22Rv1 (cell line): ENCODE results near the gene PKIG.
"Not testable (repeated sequence)": the region's sequence is repeated elsewhere in the genome, so short reads cannot be mapped to it uniquely, and the experiment has no call there.

Experiments
- H3K27ac ChIP-seq: fragments of 450-650 bp; 2 replicates; pipeline ENCODE4 v1.5.1; 2017
- CTCF ChIP-seq: fragments of 450-650 bp; IDR thresholded peaks from 2 replicates; pipeline ENCODE4 v1.5.1; 2017; ENCODE audit warnings: mild to moderate bottlenecking
- ZFX ChIP-seq: fragments of 450-650 bp; IDR thresholded peaks from 2 replicates; pipeline ENCODE4 v1.6.1; 2017; ENCODE audit warnings: antibody characterized with exemption, borderline replicate concordance

The PKIG gene

GRCh38 chr20:44583157-44583556 lies 778 bp downstream of the PKIG start:
- no peak overlapping the region for H3K27ac ChIP-seq
- TF ChIP-seq ZFX (no peak), CTCF (no peak)

GRCh38 chr20:44584162-44584561 lies 1.8 kb downstream of the PKIG start:
- H3K27ac ChIP-seq, result no peak overlapping the region

GRCh38 chr20:44585057-44585963 lies 2.9 kb downstream of the PKIG start:
- TF ChIP-seq ZFX (no peak), CTCF (no peak)
- H3K27ac ChIP-seq, result no peak overlapping the region

More at GRCh38 chr20:44584162-44584561, 1.8 kb downstream of the PKIG start:
- TF ChIP-seq CTCF (no peak), ZFX (no peak)

- H3K27ac ChIP-seq, result no peak overlapping the region
- TF ChIP-seq ZFX, result no peak
- TF ChIP-seq CTCF, result no peak
Measured at GRCh38 chr20:44586289-44586911, 4.0 kb downstream of the PKIG start.

- TF ChIP-seq ZFX (no peak), CTCF (no peak)
- no peak overlapping the region for H3K27ac ChIP-seq
Measured at GRCh38 chr20:44587035-44587980, 4.9 kb downstream of the PKIG start.

GRCh38 chr20:44588321-44588720 lies 5.9 kb downstream of the PKIG start:
- not testable (repeated sequence) for H3K27ac ChIP-seq

- no peak overlapping the region for H3K27ac ChIP-seq
- TF ChIP-seq CTCF, result no peak
Measured at GRCh38 chr20:44589537-44589936, 7.2 kb downstream of the PKIG start.
